Amniotic stem cell (primary cell): ENCODE results near the gene CALU.

Experiments used
- DNase-seq: peaks from one replicate; lab custom pipeline; 2025; lab: John Stamatoyannopoulos, UW

CALU gene

DNA sequence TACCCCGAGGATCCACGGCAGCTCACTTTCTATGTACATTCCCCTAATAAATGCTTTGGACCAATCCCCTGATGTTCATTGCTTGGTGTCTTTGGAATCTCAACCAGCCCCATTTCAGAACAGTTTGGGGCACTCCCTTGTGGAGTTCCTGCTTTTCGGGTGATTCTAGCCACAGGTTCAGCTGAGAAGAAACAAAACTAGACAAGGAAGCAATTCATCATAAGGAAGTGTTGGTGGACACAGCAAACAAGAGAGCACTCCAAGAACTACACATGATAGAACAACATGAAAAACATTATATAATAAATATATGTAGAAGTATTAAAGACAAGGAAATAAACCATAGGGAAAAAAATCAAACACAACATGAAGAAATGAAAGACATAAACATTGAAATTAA is 46.6 kb downstream of the CALU start:
- no peak for DNase-seq

GRCh38 chr7:128788446-128789412 is 49.6 kb downstream of the CALU start:
- DNase-seq, result no peak

- no peak for DNase-seq
These were observed 51.3 kb downstream of the CALU start for GRCh38 chr7:128790315-128791041.

DNA sequence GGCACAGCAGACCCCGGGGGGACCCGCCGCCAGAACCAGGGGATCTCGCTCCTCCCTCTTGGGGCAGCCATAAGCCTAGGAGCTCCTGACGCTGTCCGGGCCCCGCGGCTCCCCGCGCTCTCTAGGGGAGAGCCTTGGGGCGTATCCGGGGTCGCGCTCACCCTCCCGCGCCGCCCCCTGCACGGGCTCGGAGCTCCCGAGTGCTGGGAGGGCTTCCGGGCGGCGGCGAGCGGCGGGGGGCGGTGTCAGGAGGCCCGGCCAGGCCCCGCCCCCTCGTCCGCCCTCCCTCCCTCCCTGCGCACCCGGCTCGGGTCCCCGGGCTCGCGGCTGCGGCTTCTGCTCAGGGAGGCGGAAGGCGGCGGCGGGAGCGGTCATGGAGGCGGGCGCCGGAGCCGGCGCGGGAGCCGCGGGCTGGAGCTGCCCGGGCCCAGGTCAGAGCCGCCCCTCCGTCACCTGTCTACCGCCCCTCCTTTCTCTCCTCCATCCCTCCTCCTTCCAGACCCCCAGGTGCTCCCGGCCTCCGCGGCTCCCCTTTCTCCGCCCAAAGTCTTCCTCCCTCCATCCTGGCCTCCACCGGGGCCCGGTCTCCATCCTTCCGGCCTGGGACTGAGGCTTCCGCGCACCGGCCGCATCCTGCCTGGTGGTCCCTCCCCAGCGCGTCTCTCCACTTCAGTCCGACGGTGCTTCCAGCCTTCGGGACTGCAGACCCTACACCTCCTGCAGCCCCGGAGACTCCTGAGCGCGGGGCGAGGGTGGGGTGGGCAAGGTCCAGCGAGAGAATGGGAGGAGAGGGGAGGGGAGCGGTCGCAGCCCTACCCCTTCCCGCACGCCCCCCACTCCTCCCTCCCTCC is 52.2 kb downstream of the CALU start, which contains the start of gene CCDC136:
CCDC136 (plus strand) TSS at position 848 of the 851 bp plus-strand sequence. CDS start 444 bp downstream, outside the sequence.
- DNase-seq, result peak; percentile 40

DNA sequence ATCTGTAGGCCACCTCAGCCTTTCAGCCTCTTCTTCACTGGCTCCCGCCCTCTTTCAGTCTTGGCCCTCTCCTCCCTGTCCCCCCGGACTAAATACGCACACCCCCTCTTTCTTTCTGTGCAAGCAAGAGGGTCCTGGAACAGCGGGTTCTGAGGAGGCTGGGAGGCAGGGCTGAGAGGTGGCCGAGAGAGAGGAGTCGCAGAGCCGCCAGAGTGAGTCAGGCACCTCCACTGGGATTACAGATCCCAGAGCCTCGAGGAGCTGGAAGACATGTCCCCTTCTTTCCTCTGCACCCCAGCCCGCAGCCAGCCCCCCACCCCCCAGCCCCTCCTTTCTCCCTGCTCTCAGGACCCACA is 52.8 kb downstream of the CALU start:
- no peak for DNase-seq

GRCh38 chr7:128792471-128793180 is 53.5 kb downstream of the CALU start:
- no peak for DNase-seq

- DNase-seq, result no peak
These were observed 54.0 kb downstream of the CALU start for GRCh38 chr7:128793181-128793547.

GRCh38 chr7:128794020-128794419 is 54.9 kb downstream of the CALU start:
- no peak for DNase-seq

DNA sequence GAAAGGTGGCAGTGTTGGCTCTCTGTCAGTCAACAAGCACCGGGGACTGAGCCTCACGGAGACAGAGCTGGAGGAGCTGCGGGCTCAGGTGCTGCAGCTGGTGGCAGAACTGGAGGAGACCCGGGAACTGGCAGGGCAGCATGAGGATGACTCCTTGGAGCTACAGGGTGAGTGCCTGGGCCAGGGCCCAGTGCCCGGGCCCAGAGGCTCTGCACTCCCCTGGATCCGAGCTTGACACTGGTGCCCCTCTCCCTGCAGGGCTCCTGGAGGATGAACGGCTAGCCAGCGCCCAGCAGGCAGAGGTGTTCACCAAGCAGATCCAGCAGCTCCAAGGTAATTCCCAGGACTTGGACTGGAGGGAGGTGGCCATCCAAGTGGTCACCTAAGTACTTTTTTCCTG is 55.3 kb downstream of the CALU start:
- DNase-seq, result no peak

- DNase-seq, result no peak
These were observed 56.0 kb downstream of the CALU start for GRCh38 chr7:128795129-128795528.

GRCh38 chr7:128796327-128796726 is 57.2 kb downstream of the CALU start:
- DNase-seq, result no peak

- DNase-seq, result no peak
These were observed 60.3 kb downstream of the CALU start for GRCh38 chr7:128799451-128799850.

GRCh38 chr7:128800567-128800966 is 61.4 kb downstream of the CALU start:
- DNase-seq, result no peak

DNA sequence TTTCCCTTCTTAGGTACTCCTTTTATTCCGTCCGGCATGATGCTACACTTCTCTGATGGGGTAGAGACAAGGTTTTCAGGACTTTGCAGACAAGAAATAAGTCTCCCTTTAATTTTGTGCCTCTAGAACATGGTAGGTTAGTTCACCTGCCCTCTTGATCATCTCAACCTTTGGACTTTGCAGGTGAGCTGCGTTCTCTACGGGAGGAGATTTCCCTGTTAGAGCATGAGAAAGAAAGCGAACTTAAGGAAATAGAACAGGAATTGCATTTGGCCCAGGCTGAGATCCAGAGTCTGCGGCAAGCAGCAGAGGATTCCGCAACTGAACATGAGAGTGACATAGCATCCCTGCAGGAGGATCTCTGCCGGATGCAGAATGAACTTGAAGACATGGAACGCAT is 61.8 kb downstream of the CALU start:
- DNase-seq, result no peak

GRCh38 chr7:128801667-128802418 is 62.7 kb downstream of the CALU start:
- DNase-seq, result no peak

GRCh38 chr7:128804484-128804883 is 65.3 kb downstream of the CALU start:
- no peak for DNase-seq

DNA sequence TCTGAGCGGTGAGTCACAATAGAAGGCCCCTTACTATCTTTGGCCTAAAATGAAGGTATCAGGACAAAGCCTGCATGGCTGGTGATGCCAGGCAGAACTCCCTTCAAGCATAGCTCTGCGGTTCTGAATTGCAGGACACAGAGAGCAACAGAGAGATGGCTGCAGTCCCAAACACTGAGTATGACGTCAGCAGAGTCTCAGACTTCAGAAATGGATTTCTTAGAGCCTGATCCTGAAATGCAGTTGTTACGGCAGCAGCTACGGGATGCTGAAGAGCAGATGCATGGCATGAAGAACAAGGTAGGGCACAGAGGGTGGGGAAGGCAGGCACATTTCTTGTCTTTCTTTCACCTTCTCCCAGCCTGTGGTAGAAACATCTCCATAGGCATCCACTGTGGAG is 66.1 kb downstream of the CALU start:
- DNase-seq, result no peak

DNA sequence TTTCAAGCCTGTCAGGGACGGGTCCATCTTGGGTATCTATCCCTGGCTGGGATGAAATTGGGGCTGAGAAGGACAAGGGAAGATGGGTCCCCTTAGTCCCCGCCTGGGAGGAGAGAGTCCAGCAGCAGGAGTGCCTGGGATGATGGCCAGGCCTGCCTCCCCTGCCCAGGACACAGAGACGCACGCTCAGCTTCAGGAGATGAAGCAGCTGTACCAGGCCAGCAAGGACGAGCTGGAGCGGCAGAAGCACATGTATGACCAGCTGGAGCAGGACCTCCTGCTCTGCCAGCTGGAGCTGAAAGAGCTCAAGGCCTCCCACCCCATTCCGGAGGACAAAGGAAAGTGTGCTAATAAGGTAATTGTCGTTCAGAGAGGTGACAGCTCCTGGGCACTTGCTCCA is 68.0 kb downstream of the CALU start:
- DNase-seq, result no peak

GRCh38 chr7:128809363-128809762 is 70.2 kb downstream of the CALU start:
- DNase-seq, result no peak

DNA sequence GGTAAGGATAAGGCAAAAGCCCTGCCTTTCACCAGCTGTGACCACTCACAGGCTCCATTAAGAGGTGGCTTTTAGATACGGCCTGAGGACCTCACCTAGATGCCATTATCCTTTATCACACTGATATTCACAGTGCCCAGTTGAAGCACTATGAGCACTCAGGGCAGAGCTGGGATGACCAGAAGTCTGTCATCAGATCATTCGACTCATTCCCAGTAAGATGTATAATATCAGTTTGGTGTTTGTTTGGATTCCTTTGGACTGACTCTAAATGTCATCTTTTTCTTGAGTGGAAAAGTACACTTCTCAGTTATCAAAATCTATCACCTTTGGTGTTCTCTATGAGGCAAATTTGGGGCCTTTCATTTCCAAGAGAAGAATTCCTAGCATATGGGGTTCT is 71.3 kb downstream of the CALU start:
- no peak for DNase-seq

DNA sequence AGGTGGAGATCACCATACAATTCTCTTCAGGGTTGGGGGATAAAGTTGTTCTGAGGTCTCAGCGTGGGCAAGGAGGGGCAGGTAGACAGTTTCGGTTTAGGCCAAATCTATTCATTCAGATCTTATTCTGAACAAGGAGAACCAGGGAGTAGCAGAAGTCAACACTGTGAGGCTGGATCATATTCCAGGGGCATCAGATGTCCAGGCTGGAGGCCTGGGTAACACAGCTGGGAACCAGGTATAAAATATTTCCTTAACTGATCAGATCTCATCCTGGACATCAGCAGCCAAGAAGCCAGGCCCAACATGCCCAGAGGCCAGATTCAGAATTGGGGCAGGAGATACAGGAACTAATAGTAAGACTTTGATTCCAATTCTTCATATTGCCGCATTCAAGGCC is 71.8 kb downstream of the CALU start:
- no peak for DNase-seq
